ENCODE results near the gene ITGA8.

ITGA8 gene

GRCh38 chr10:15681076-15681475 lies 38.6 kb downstream of the ITGA8 start:
- DNase-seq (ENCODE audit: low read depth): no peak
- no peak overlapping the region for H3K4me3 ChIP-seq (ENCODE audit: control insufficient read depth, low read depth, low read length)
- no peak for TF ChIP-seq CTCF (IDR thresholded peaks at IDR 0.05; ENCODE audit: control insufficient read depth, insufficient read depth, low read depth, low read length, missing control alignments)

- no peak overlapping the region for H3K4me3 ChIP-seq (ENCODE audit: control insufficient read depth, low read depth, low read length)
- DNase-seq (ENCODE audit: low read depth): no peak
- no peak for TF ChIP-seq CTCF (IDR thresholded peaks at IDR 0.05; ENCODE audit: control insufficient read depth, insufficient read depth, low read depth, low read length, missing control alignments)
Observed at GRCh38 chr10:15678851-15679250, 40.9 kb downstream of the ITGA8 start.

GRCh38 chr10:15672469-15672868 lies 47.3 kb downstream of the ITGA8 start:
- H3K4me3 ChIP-seq (ENCODE audit: control insufficient read depth, low read depth, low read length): no peak overlapping the region
- DNase-seq (ENCODE audit: low read depth): no peak
- TF ChIP-seq CTCF (IDR thresholded peaks at IDR 0.05; ENCODE audit: control insufficient read depth, insufficient read depth, low read depth, low read length, missing control alignments): no peak

DNA sequence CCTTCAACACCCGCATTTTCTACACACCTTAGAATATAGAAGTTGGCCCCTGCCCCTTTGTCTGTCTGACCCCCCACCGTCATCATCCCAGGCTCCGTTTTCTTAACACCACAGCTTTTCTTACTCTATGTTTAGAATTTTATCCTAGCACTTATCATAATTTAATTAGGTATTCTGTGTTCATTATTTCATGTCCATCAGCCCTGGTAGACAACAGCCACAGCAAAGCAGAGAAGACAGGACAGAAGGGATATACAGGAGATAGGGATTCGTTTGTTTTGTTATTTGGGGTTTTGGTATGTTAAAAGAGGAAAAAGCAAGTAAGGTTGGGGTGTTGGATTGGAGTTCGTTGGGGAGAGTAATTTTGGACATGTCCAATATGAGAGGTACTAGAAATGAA lies 48.8 kb downstream of the ITGA8 start:
- no peak overlapping the region for H3K4me3 ChIP-seq (ENCODE audit: control insufficient read depth, low read depth, low read length)
- no peak for TF ChIP-seq CTCF (IDR thresholded peaks at IDR 0.05; ENCODE audit: control insufficient read depth, insufficient read depth, low read depth, low read length, missing control alignments)
- no peak for DNase-seq (ENCODE audit: low read depth)

GRCh38 chr10:15661574-15661973 lies 58.1 kb downstream of the ITGA8 start:
- no peak overlapping the region for H3K4me3 ChIP-seq (ENCODE audit: control insufficient read depth, low read depth, low read length)
- TF ChIP-seq CTCF (IDR thresholded peaks at IDR 0.05; ENCODE audit: control insufficient read depth, insufficient read depth, low read depth, low read length, missing control alignments): no peak
- DNase-seq (ENCODE audit: low read depth): peak; percentile 16

GRCh38 chr10:15660990-15661389 lies 58.7 kb downstream of the ITGA8 start:
- H3K4me3 ChIP-seq (ENCODE audit: control insufficient read depth, low read depth, low read length): no peak overlapping the region
- DNase-seq (ENCODE audit: low read depth): no peak
- no peak for TF ChIP-seq CTCF (IDR thresholded peaks at IDR 0.05; ENCODE audit: control insufficient read depth, insufficient read depth, low read depth, low read length, missing control alignments)
